Measurements from ENCODE around the gene CAMTA1.

CAMTA1 gene

GRCh38 chr1:7352974-7353373 is 567.7 kb downstream of the CAMTA1 start:
- H3K4me1 ChIP-seq (ENCODE audit: control insufficient read depth, insufficient read depth, low read length): no peaks in the 10 kb centered on the region
- no peak overlapping the region for H3K4me3 ChIP-seq (ENCODE audit: low read depth, low read length)
- no peak for TF ChIP-seq OVOL3 (tag by site-specific recombination; IDR thresholded peaks at IDR 0.05)
- TF ChIP-seq ZNF830 (tag by site-specific recombination; IDR thresholded peaks at IDR 0.05; ENCODE audit: low read depth): no peak
- no peak overlapping the region for H3K27ac ChIP-seq (ENCODE audit: extremely low read depth, low read depth, low read length)
- no peaks in the 10 kb centered on the region for H3K36me3 ChIP-seq (ENCODE audit: control insufficient read depth in 2 of 2, insufficient read depth in 1 of 2, low read length in 2 of 2)
- CTCF ChIA-PET: no interaction called here
- POLR2A ChIA-PET: interaction anchor here (0.7 kb wide), 1 partner anchor 319 kb away, joined by 5 read pairs; no protein-coding TSS in a partner anchor
- H3K9me3 ChIP-seq (ENCODE audit: control insufficient read depth, insufficient read depth, low read depth, low read length): no peaks in the 10 kb centered on the region

DNA sequence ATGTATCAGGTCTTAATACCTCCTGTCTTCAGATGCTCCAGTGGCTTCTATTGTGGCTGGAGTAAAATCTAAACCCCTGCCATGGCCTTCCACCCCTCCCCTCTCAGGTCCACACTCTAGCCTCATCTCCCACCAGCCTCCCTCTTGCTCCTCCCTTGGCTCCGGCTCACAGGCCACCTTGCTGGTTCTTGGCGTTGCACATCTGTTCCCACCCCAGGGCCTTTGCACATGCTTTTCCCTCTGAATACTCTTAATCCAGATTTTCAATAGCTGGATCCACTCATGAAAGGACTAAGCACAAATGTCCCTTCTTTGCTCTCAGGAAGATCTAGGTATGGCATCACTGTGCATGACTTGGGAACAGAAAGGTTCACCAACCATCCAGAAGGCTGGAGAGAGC is 570.4 kb downstream of the CAMTA1 start:
- TF ChIP-seq TCF7L2 (IDR thresholded peaks at IDR 0.05; ENCODE audit: borderline replicate concordance, low read depth, low read length): no peak
- TF ChIP-seq ZNF623 (tag by site-specific recombination; IDR thresholded peaks at IDR 0.05): peak; percentile 95
- no peaks in the 10 kb centered on the region for H3K36me3 ChIP-seq (ENCODE audit: control insufficient read depth in 2 of 2, insufficient read depth in 1 of 2, low read length in 2 of 2)
- H3K27ac ChIP-seq (ENCODE audit: extremely low read depth, low read depth, low read length): no peak overlapping the region
- ChIA-PET CTCF (interaction anchor here (0.6 kb wide), 1 partner anchor 708 kb away, joined by 3 read pairs; no protein-coding TSS in a partner anchor), POLR2A (no interaction called here)
- no peak overlapping the region for H3K4me3 ChIP-seq (ENCODE audit: low read depth, low read length)
- no peaks in the 10 kb centered on the region for H3K4me1 ChIP-seq (ENCODE audit: control insufficient read depth, insufficient read depth, low read length)
- H3K9me3 ChIP-seq (ENCODE audit: control insufficient read depth, insufficient read depth, low read depth, low read length): no peaks in the 10 kb centered on the region

- H3K9me3 ChIP-seq (ENCODE audit: control insufficient read depth, insufficient read depth, low read depth, low read length): no peaks in the 10 kb centered on the region
- no peak overlapping the region for H3K4me3 ChIP-seq (ENCODE audit: low read depth, low read length)
- no peak overlapping the region for H3K27ac ChIP-seq (ENCODE audit: extremely low read depth, low read depth, low read length)
- CTCF ChIA-PET: interaction anchor here (0.6 kb wide), 1 partner anchor 708 kb away, joined by 3 read pairs; no protein-coding TSS in a partner anchor
- POLR2A ChIA-PET: no interaction called here
- no peaks in the 10 kb centered on the region for H3K4me1 ChIP-seq (ENCODE audit: control insufficient read depth, insufficient read depth, low read length)
- no peaks in the 10 kb centered on the region for H3K36me3 ChIP-seq (ENCODE audit: control insufficient read depth in 2 of 2, insufficient read depth in 1 of 2, low read length in 2 of 2)
- TF ChIP-seq TCF7L2 (IDR thresholded peaks at IDR 0.05; ENCODE audit: borderline replicate concordance, low read depth, low read length) (no peak), ZNF449 (tag by site-specific recombination; IDR thresholded peaks at IDR 0.05) (no peak), ZNF660 (tag by site-specific recombination; IDR thresholded peaks at IDR 0.05) (no peak), ZNF426 (tag by site-specific recombination; IDR thresholded peaks at IDR 0.05) (no peak), ZSCAN23 (tag by site-specific recombination; IDR thresholded peaks at IDR 0.05) (no peak), ZNF704 (tag by site-specific recombination; IDR thresholded peaks at IDR 0.05) (no peak), SALL2 (tag by site-specific recombination; IDR thresholded peaks at IDR 0.05; ENCODE audit: borderline replicate concordance) (no peak), ZBTB7A (tag by site-specific recombination; IDR thresholded peaks at IDR 0.05; ENCODE audit: low read depth) (no peak), TRIM28 (IDR thresholded peaks at IDR 0.05; ENCODE audit: borderline replicate concordance, low read length) (no peak), ZNF48 (tag by site-specific recombination; IDR thresholded peaks at IDR 0.05) (no peak), ZNF776 (tag by site-specific recombination; IDR thresholded peaks at IDR 0.05; ENCODE audit: borderline replicate concordance) (no peak), REPIN1 (tag by site-specific recombination; IDR thresholded peaks at IDR 0.05; ENCODE audit: low read depth) (no peak), ZNF548 (tag by site-specific recombination; IDR thresholded peaks at IDR 0.05) (no peak), ZNF140 (tag by site-specific recombination; IDR thresholded peaks at IDR 0.05) (no peak), KLF10 (tag by site-specific recombination; IDR thresholded peaks at IDR 0.05) (no peak), RBAK (tag by site-specific recombination; IDR thresholded peaks at IDR 0.05) (no peak), ZNF18 (tag by site-specific recombination; IDR thresholded peaks at IDR 0.05) (no peak), ZBTB44 (tag by site-specific recombination; IDR thresholded peaks at IDR 0.05) (no peak)
- TF ChIP-seq, protein P1, sequence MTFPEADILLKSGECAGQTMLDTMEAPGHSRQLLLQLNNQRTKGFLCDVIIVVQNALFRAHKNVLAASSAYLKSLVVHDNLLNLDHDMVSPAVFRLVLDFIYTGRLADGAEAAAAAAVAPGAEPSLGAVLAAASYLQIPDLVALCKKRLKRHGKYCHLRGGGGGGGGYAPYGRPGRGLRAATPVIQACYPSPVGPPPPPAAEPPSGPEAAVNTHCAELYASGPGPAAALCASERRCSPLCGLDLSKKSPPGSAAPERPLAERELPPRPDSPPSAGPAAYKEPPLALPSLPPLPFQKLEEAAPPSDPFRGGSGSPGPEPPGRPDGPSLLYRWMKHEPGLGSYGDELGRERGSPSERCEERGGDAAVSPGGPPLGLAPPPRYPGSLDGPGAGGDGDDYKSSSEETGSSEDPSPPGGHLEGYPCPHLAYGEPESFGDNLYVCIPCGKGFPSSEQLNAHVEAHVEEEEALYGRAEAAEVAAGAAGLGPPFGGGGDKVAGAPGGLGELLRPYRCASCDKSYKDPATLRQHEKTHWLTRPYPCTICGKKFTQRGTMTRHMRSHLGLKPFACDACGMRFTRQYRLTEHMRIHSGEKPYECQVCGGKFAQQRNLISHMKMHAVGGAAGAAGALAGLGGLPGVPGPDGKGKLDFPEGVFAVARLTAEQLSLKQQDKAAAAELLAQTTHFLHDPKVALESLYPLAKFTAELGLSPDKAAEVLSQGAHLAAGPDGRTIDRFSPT (tag by site-specific recombination; IDR thresholded peaks at IDR 0.05): no peak
Measured at GRCh38 chr1:7356079-7356478, 570.8 kb downstream of the CAMTA1 start.

Measured in HEK293 (cell line).